Cardiac muscle cell (in vitro differentiated cells and primary cell): ENCODE measurements around the gene PNKD. TPM values are rescaled to one million over a fixed set of nuclear protein-coding genes. Genes with fewer than 3 reads are reported as not detected.

ENCODE experiments used
- DNase-seq, 2 donors: peaks; one replicate each; pipeline versions ENCODE4 v3.0.0 to v3.0.0-alpha.2; 2010 to 2017; ENCODE audit warnings: low read depth in 1 of 2, low spot score in 1 of 2
- H3K27ac ChIP-seq: fragments of 200-600 bp; sonication (generic); 2 replicates; pipeline ENCODE4 v1.5.1; 2016
- H3K27me3 ChIP-seq: fragments of 200-600 bp; sonication (generic); 2 replicates; pipeline ENCODE4 v1.6.0; 2016; ENCODE audit warnings: control low read depth
- H3K36me3 ChIP-seq: fragments of 200-600 bp; sonication (generic); 2 replicates; pipeline ENCODE4 v1.5.1; 2016; ENCODE audit warnings: control low read depth
- H3K4me1 ChIP-seq: fragments of 200-600 bp; sonication (generic); 2 replicates; pipeline ENCODE4 v1.8.1; 2017; ENCODE audit warnings: low read depth, mild to moderate bottlenecking, mixed run types
- H3K4me3 ChIP-seq: fragments of 200-600 bp; sonication (generic); 2 replicates; pipeline ENCODE4 v1.5.1; 2016; ENCODE audit warnings: mild to moderate bottlenecking
- H3K9me3 ChIP-seq: fragments of 200-600 bp; sonication (generic); 2 replicates; pipeline ENCODE4 v1.5.1; 2017; ENCODE audit warnings: low read depth, mild to moderate bottlenecking, control low read depth
- CTCF ChIP-seq: IDR thresholded peaks from 2 replicates; pipeline ENCODE4 v1.5.1; 2012; ENCODE audit warnings: low read depth, mild to moderate bottlenecking, low read length
- polyA plus RNA-seq: library from polyadenylated mRNA; unstranded; fragments of >200 nt; fragmentation: Nextera tagmentation; extraction: Ambion mirVana; gene quantifications from 2 replicates; pipeline ENCODE4 v1.2.1, GENCODE V29; 2016
- total RNA-seq: library from RNA; depleted of rRNA; stranded (reverse); fragments of >200 nt; gene quantifications from 2 replicates; pipeline ENCODE4 v1.2.3, GENCODE V29; 2016

The PNKD gene
- total and polyA plus RNA-seq, 2 experiments from 2014 or later, result 103 to 287 TPM

GRCh38 chr2:218234521-218234920, 35.8 kb upstream of the PNKD start:
- H3K4me1 ChIP-seq, result peaks cover 5% of the 10 kb centered on the region
- H3K4me3 ChIP-seq, result no peak overlapping the region
- no peak for TF ChIP-seq CTCF
- DNase-seq, result no peak
- no peak overlapping the region for H3K27ac ChIP-seq
- no peaks in the 10 kb centered on the region for H3K9me3 ChIP-seq
- peaks cover 68% of the 10 kb centered on the region for H3K36me3 ChIP-seq
- no peaks in the 10 kb centered on the region for H3K27me3 ChIP-seq

- Histone ChIP-seq H3K4me3 (no peak overlapping the region), H3K36me3 (peaks cover 67% of the 10 kb centered on the region)
These were observed 35.3 kb upstream of the PNKD start for GRCh38 chr2:218235017-218235416.

DNA sequence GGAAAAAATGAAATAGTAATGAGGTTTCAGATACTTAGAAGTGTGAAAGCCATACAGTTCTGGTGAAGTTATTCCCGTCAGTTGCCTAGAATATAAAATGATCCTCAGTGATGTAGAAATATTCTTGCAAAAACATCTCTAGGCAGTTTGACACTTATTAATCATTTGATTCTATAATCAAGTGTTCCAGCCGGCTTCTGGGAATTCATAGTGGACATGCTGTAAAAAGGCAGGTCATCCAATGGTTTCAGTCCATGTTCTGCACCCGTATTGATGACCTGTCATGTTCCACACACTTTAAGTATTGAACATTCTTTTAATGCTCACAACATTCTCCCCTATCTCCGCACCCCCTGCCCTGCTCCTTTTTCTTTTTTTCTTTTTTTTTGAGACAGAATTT, 33.5 kb upstream of the PNKD start:
- peaks cover 58% of the 10 kb centered on the region for H3K36me3 ChIP-seq
- no peak for TF ChIP-seq CTCF
- no peak overlapping the region for H3K4me3 ChIP-seq
- H3K27ac ChIP-seq, result no peak overlapping the region
- no peaks in the 10 kb centered on the region for H3K4me1 ChIP-seq
- DNase-seq, result no peak
- H3K27me3 ChIP-seq, result no peaks in the 10 kb centered on the region
- H3K9me3 ChIP-seq, result no peaks in the 10 kb centered on the region

More at GRCh38 chr2:218235017-218235416, 35.3 kb upstream of the PNKD start:
- H3K27me3 ChIP-seq, result no peaks in the 10 kb centered on the region
- no peak for TF ChIP-seq CTCF
- no peak for DNase-seq
- no peaks in the 10 kb centered on the region for H3K9me3 ChIP-seq
- peaks cover 3% of the 10 kb centered on the region for H3K4me1 ChIP-seq
- H3K27ac ChIP-seq, result no peak overlapping the region

GRCh38 chr2:218238887-218239286, 31.4 kb upstream of the PNKD start:
- no peak for TF ChIP-seq CTCF
- peaks cover 14% of the 10 kb centered on the region for H3K4me1 ChIP-seq
- no peaks in the 10 kb centered on the region for H3K9me3 ChIP-seq
- no peak overlapping the region for H3K4me3 ChIP-seq
- peaks cover 55% of the 10 kb centered on the region for H3K36me3 ChIP-seq
- DNase-seq, result peak in 1 of 2 donors; percentile 32
- no peaks in the 10 kb centered on the region for H3K27me3 ChIP-seq
- no peak overlapping the region for H3K27ac ChIP-seq

- peaks cover 40% of the 10 kb centered on the region for H3K36me3 ChIP-seq
- H3K27me3 ChIP-seq, result no peaks in the 10 kb centered on the region
- peaks cover 39% of the 10 kb centered on the region for H3K4me1 ChIP-seq
- no peak for TF ChIP-seq CTCF
- peak overlapping the region; percentile 84 for H3K27ac ChIP-seq
- H3K9me3 ChIP-seq, result no peaks in the 10 kb centered on the region
- H3K4me3 ChIP-seq, result no peak overlapping the region
- no peak for DNase-seq
These were observed 26.1 kb upstream of the PNKD start for GRCh38 chr2:218244204-218244603.

DNA sequence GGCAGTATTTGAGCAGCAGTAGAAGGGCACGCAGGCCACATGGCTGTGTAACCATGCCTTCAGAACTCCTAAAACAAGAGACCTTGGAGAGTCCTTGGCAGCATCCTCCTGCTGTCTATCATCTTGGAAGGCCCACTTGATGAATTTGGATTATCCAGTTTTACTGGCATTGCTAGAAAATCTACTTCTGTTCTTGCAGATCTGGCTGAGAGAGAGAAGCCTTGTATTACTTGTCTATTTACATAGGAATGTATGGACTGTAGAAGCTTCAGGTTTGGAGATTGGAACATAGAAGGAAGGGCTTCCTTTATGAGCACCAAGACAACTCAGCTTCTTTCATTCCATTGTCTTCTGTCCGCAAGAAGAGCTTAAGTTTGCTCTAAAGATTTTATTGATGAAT, 25.7 kb upstream of the PNKD start:
- no peak for DNase-seq
- Histone ChIP-seq H3K4me3 (no peak overlapping the region), H3K27me3 (no peaks in the 10 kb centered on the region), H3K36me3 (peaks cover 40% of the 10 kb centered on the region), H3K4me1 (peaks cover 39% of the 10 kb centered on the region), H3K9me3 (no peaks in the 10 kb centered on the region), H3K27ac (peak overlapping the region; percentile 84)
- no peak for TF ChIP-seq CTCF
